DMS153 (cell line): ENCODE data around the gene ERCC6L2.

Source experiments
- DNase-seq: peaks from one replicate; lab custom pipeline; 2025; lab: John Stamatoyannopoulos, UW

ERCC6L2 gene

DNA sequence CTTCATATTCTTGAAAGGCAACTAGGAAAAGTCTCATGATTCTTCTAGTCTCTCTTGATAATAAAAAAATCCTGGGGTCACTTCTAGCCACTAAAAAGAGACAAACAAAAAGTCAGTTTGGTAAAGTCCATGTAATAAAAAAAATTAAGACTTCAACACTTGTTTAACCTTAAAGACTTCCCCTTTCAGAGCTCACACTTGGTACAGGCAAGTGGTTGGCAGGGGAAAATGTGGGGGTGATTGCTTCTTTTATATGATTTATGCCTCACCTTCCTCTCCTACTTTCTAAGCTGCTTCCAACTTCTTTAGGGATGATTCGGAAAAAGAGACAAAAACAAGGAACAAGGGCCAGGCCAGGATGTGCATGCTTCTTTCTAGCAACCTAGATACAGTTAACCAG is 5.1 kb upstream of the ERCC6L2 start:
- no peak for DNase-seq

GRCh38 chr9:95870906-95871305 is 4.6 kb upstream of the ERCC6L2 start:
- DNase-seq, result no peak

DNA sequence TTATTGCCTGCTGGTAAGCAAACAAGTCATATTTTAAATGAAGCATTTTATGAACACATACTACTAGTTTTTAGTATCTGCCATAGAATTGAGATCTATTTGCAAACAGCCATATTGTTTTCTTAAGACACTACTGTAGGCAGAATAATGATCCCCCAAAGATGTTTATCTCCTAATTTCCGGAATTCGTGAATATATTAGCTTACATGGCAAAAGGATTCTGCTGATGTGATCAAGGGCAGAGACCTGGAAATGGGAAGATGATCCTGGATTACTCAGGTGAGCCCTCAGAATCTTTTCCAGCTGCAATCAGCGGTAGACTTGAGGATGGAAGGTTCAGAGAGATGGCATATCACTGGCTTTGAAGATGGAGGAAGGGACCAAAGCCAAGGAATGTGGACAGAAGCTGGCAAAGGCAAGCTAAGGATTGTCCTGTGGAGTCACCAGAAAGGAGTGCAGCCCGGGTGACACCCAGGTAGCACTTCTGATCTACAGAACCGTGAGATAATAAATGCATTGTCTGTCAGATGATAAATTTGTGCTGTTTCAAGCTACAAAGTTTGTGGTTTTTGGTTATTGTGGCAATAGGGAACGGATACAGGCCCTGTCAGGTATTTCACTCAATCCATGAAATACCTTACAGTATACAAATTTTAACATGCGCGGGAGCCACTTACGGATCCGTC is 1.0 kb upstream of the ERCC6L2 start:
- no peak for DNase-seq

GRCh38 chr9:95874989-95875304 is 544 bp upstream of the ERCC6L2 start:
- no peak for DNase-seq

- no peak for DNase-seq
Observed at GRCh38 chr9:95876138-95876444, 600 bp downstream of the ERCC6L2 start.

DNA sequence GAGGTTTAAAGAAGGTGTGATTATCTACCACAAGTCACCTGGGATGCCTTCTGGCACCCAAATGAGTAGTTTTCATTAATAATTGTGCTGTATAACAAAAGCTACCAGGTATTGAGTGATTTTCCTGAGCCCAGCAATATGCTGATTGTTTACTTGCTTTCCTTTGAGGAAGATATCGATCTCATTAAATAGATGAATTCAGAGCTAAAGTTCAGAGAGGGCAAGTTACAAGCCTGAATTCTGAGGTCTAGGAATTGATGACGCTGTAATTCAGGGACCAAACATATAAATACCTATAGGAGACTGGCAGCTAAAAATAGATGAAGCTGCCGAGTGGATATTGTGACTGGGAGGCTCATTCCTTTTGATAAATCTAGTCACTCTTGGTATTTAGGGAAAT is 1.1 kb downstream of the ERCC6L2 start:
- no peak for DNase-seq

DNA sequence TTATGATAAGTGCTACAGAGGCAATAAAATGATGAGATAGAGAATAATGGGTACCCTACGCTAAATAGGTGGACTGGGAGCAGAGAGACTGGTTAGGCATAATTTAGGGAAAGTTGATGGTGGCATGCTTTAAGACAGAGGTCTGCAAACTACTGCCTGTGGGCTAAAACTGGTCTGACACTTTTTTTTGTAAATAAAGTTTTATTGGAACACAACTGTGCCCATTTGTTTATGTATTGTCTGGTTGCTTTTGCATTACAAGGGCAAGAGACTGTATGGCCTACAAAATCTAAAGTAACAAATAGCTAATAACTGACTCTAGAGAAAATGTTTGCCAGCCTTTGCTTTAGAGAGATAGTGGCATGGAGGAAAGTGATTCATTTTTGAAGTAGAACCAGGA is 2.5 kb downstream of the ERCC6L2 start:
- DNase-seq, result no peak

GRCh38 chr9:95879591-95879990 is 4.1 kb downstream of the ERCC6L2 start:
- DNase-seq, result no peak

DNA sequence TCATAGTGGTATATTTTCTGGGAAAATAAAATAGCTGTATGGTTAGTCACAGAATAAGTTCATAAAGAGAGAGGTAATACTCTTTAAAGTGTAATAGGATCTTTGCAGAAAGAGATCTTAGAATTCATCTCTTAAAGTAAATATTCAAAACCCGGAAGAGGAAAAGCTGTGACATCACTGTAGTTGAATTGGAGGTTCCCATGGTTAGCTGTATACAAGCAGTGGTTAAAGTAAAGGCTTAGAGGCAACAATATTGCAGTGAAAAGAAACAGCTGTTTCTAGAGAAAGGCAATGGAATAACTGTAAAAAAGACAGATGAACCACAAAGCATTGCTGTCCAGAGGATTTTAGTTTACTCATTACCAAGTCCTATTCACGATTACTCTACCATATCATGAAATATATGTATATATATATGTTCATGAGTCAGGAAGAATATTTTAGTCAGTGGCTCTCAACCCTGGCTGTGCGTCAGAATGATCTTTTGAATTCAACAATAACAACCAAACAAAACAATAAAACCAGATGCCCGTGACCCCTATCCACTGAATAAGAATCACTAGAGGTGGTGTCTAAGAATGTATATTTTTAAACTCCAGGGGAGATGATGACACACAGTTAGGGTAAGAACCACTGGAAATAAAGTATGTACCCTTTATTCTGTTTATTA is 4.7 kb downstream of the ERCC6L2 start:
- no peak for DNase-seq

DNA sequence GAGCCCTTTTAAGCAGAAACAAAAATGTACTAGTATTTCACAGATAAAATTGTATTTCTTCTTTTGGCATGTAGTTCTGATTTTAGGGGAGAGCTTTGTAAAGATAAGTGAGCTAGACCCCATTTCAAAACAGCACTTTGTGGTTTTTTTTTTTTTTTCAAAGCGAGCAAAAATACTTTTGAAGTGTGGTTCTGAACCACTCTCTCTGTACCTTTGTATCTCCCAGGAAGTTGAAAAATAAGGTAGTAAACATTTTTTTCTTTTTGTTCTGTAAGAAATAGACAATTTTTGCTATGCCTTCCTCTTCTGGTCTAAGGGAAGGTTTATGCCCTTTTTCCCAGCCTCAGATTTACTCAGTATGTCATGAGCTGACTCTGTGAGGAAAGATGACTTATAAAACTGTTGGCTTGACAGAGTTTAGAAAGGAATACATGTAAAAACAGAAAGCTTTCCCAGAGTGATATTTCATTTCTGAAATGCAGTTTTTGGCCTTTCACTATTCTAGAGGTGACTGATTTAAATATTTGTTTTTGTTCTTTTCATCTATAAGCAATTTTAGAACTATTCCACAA is 12.5 kb downstream of the ERCC6L2 start:
- no peak for DNase-seq

DNA sequence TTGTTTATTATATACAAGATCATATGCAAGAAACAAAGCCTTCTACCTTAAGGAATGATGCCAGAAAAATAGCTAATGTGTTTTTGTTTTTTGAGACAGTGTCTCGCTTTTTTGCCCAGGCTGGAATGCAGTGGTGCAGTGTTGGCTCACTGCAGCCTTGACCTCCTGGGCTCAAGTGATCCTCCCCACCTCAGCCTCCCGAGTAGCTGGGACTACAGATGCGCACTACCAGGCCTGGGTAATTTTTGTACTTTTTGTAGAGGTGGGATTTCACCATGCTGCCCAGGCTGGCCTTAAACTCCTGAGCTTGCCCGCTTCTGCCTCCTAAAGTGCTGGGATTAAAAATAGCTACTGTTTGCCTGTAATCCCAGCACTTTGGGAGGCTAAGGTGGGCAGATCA is 15.1 kb downstream of the ERCC6L2 start:
- no peak for DNase-seq

- DNase-seq, result no peak
Observed at GRCh38 chr9:95891067-95891671, 15.7 kb downstream of the ERCC6L2 start.

DNA sequence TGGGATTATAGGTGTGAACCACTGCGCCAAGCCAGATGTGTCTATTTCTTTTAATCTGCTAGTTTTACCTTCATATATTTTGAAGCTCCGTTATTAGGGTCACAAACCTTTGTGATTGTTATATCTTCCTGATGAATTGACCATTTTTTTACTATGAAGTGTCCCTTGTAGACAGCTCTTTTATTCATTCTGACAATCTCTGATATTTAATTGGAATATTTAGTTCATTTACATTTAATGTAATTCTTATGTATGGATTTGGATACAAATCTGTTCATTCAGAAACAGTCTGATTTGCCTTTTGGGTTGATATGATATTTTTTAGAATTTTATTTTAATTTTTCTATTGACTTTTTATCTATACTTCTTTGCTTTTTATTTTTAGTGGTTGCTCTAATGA is 17.2 kb downstream of the ERCC6L2 start:
- no peak for DNase-seq

DNA sequence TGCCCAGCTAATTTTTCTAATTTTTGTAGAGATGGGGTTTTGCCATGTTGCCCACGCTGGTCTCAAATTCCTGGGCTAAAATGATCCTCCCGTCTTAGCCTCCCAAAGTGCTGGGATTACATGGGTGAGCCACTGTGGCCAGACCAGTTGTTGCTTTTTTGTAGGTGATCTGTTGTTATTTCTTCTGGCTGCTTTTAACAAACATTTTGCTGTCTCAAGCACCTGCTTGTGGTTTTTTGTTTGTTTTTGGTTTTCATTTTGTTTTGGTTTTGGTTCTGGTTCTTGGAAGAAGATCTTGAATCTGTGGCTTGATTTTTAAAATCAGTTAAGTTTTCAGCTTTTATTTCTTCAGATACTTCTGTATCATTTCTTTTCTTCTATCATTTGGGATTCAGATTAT is 21.1 kb downstream of the ERCC6L2 start:
- DNase-seq, result no peak

DNA sequence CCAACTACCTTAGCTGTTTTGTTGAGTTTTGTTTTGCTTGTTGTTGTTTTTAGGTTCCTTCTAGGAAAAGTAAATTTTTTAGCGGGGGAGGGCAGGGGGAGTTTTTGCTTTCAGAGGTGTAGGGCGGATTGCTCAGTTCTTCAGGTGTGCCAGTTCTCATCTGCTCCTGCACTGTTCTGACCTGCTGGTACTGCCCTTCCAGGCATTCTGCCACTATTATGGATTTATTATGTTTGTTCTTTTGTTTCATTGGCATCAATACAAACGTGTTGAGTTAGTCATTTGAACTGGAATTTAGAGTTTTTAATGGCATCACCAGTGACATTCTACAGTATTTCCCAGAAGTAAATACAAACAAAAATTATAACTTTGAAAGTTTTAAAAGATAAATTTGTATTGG is 26.0 kb downstream of the ERCC6L2 start:
- DNase-seq, result no peak

GRCh38 chr9:95903398-95903797 is 27.9 kb downstream of the ERCC6L2 start:
- no peak for DNase-seq

DNA sequence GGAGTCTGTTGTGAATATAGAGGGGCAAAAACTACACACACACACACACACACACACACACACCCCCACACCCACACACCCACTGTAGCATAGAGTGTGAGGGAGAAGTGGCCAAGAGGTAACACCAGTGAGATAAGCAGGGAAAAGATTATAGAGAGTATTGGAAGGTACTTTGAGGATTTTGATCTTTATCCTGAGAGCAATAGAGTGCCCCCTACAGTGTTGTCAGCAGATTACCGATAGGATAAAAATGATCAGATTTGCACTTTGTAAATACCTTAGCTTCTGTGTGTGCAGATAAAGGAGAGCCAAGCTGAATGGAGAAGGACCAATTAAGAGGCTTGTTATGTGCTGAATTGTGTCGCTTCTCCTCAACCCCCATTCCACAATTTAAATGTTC is 32.3 kb downstream of the ERCC6L2 start:
- no peak for DNase-seq

DNA sequence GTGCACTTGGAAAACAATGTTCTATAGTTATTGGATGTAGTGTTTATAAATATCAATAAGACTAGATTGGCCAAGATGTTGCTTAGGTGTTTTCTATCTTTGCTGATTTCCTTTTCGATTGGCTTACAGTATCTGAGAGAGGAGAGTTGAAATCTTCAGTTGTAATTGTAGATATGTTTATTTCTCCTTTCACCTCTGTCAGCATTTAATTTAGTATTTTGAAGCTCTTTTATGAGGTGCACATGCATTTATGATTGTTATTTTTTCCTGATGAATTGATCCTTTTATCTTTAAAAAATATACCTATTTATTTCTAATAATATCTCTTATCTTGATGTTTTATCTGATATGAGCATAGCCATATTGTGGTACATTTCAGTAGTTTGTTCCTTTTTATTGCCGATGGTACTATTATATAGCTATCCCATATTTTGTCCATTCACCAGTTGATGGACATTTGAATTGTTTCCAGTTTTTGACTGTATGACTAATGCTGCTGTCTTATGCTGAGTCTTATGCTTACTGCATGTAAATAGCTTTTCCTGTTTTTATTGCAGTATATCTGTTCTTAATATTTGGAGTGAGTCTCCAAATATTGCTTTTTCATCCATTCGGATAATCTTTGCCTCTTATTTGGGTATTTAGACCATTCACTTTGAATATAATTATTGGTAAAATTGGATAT is 34.7 kb downstream of the ERCC6L2 start:
- no peak for DNase-seq

GRCh38 chr9:95910770-95911340 is 35.4 kb downstream of the ERCC6L2 start:
- no peak for DNase-seq

GRCh38 chr9:95912773-95913172 is 37.3 kb downstream of the ERCC6L2 start:
- DNase-seq, result no peak

- no peak for DNase-seq
Observed at GRCh38 chr9:95920017-95920416, 44.5 kb downstream of the ERCC6L2 start.

DNA sequence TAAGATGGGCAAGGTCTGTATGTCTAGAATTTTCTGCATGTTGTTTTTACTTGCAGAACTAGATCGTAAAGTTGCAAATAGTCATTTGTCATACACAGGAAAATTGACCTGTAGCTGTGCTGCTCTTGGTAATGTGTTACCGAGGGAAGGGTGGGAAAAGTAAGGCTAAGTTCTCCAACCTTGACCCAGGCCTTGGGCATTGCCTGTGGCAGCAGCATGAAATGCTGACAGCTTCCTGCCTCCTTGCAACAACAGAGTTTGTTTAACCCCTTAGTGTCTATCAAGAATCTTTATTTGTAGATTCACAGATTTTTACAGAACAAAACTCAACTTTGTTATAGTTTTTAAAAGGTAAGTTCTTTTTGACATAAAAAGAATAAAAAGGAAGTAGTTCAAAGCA is 48.3 kb downstream of the ERCC6L2 start:
- DNase-seq, result no peak

DNA sequence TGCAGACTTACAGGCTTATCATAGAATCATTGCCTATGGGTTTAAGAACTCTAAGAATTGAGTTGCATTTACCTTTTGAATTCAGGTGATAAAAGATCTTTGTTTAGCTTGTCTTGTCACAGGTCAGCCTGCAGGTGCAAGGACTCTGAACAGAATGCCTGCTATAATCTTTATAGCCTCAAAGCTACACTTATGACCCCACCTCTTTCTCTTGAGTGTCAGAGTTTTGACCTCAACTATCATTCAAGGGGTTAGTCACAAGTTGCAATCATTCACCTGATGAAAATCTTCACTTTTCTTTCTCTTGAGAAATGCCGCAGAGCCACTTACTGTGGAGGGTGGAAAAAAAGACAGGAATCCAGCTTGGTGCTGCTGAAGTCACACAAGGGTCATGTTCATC is 49.5 kb downstream of the ERCC6L2 start:
- DNase-seq, result no peak
